Measurements from ENCODE around the gene TAF8. TPM values are rescaled to one million over a fixed set of nuclear protein-coding genes. Genes with fewer than 3 reads are reported as not detected.

The TAF8 gene
- polyA plus RNA-seq, 3 donors: 13.1 to 24.7 (median 16.6) TPM

- Mint-ChIP-seq H3K4me1 (no peaks in the 10 kb centered on the region), H3K9me3 (no peaks in the 10 kb centered on the region), H3K27ac (no peak overlapping the region), H3K4me3 (no peak overlapping the region), H3K36me3 (no peaks in the 10 kb centered on the region), H3K27me3 (ENCODE audit: low read depth in 3 of 3) (peaks cover 3 to 8% (median 8%) of the 10 kb centered on the region in 3 donors)
- Histone ChIP-seq H2AFZ (ENCODE audit: insufficient read depth, low read depth, low read length, poor library complexity, severe bottlenecking) (no peak overlapping the region), H3K4me3 (replicated peaks in 1 of 3; ENCODE audit: low read depth in 2 of 3, low read length in 3 of 3) (no peak overlapping the region), H4K20me1 (ENCODE audit: insufficient read depth, low read length) (no peaks in the 10 kb centered on the region), H3K36me3 (replicated peaks in 1 of 2; ENCODE audit: control insufficient read depth in 1 of 2, insufficient read depth in 2 of 2, low read length in 2 of 2) (no peaks in the 10 kb centered on the region), H3K27me3 (ENCODE audit: control insufficient read depth in 2 of 2, insufficient read depth in 2 of 2, low read length in 2 of 2) (no peaks in the 10 kb centered on the region), H3K4me2 (replicated peaks; ENCODE audit: extremely low read depth, low read length, poor library complexity, severe bottlenecking) (no peak overlapping the region), H3K27ac (ENCODE audit: low read depth in 1 of 2, low read length in 2 of 2) (no peak overlapping the region), H3K9ac (ENCODE audit: insufficient read depth, low read length, poor library complexity, severe bottlenecking) (no peak overlapping the region), H3K4me1 (ENCODE audit: control insufficient read depth in 1 of 2, insufficient read depth in 2 of 2, low read length in 2 of 2) (no peaks in the 10 kb centered on the region), H3K79me2 (ENCODE audit: insufficient read depth, low read length) (no peaks in the 10 kb centered on the region), H3K9me3 (replicated peaks in 1 of 2; ENCODE audit: control insufficient read depth in 1 of 2, insufficient read depth in 1 of 2, low read length in 2 of 2) (no peaks in the 10 kb centered on the region)
- DNase-seq: no peak
- intact Hi-C loops (cut with micrococcal nuclease): no loop called here
- no peak for TF ChIP-seq CTCF (IDR thresholded peaks at IDR 0.05)
- 95% methylated on average over 3 of the region's 3 CpGs for WGBS (ENCODE audit: insufficient coverage)
Observed at GRCh38 chr6:42117843-42118161, 67.5 kb downstream of the TAF8 start.

GRCh38 chr6:42118162-42119001 lies 68.1 kb downstream of the TAF8 start:
- H3K4me1 ChIP-seq (ENCODE audit: control insufficient read depth in 1 of 2, insufficient read depth in 2 of 2, low read length in 2 of 2): no peaks in the 10 kb centered on the region
- no peak overlapping the region for H3K27ac ChIP-seq (ENCODE audit: low read depth in 1 of 2, low read length in 2 of 2)
- H3K9ac ChIP-seq (ENCODE audit: insufficient read depth, low read length, poor library complexity, severe bottlenecking): no peak overlapping the region
- H3K9me3 ChIP-seq (replicated peaks in 1 of 2; ENCODE audit: control insufficient read depth in 1 of 2, insufficient read depth in 1 of 2, low read length in 2 of 2): no peaks in the 10 kb centered on the region
- no peak for DNase-seq
- H3K4me3 ChIP-seq (replicated peaks in 1 of 3; ENCODE audit: low read depth in 2 of 3, low read length in 3 of 3): no peak overlapping the region
- Mint-ChIP-seq H3K9me3 (no peaks in the 10 kb centered on the region), H3K4me1 (peaks cover 3% of the 10 kb centered on the region), H3K4me3 (no peak overlapping the region), H3K27me3 (ENCODE audit: low read depth in 3 of 3) (peaks cover 7 to 8% (median 8%) of the 10 kb centered on the region in 3 donors), H3K36me3 (no peaks in the 10 kb centered on the region), H3K27ac (no peak overlapping the region)
- H3K27me3 ChIP-seq (ENCODE audit: control insufficient read depth in 2 of 2, insufficient read depth in 2 of 2, low read length in 2 of 2): no peaks in the 10 kb centered on the region
- no peaks in the 10 kb centered on the region for H3K36me3 ChIP-seq (replicated peaks in 1 of 2; ENCODE audit: control insufficient read depth in 1 of 2, insufficient read depth in 2 of 2, low read length in 2 of 2)
- no peaks in the 10 kb centered on the region for H3K79me2 ChIP-seq (ENCODE audit: insufficient read depth, low read length)
- no peaks in the 10 kb centered on the region for H4K20me1 ChIP-seq (ENCODE audit: insufficient read depth, low read length)
- H2AFZ ChIP-seq (ENCODE audit: insufficient read depth, low read depth, low read length, poor library complexity, severe bottlenecking): no peak overlapping the region
- 85% methylated on average over 6 of the region's 10 CpGs for WGBS (ENCODE audit: insufficient coverage)
- intact Hi-C loops (cut with micrococcal nuclease): no loop called here
- no peak overlapping the region for H3K4me2 ChIP-seq (replicated peaks; ENCODE audit: extremely low read depth, low read length, poor library complexity, severe bottlenecking)
- no peak for TF ChIP-seq CTCF (IDR thresholded peaks at IDR 0.05)

Measured in CD14-positive monocyte (primary cell).